Measurements from ENCODE around the gene BFAR. TPM values are rescaled to one million over a fixed set of nuclear protein-coding genes. Genes with fewer than 3 reads are reported as not detected.

The BFAR gene
- total RNA-seq, 6 experiments from 2014 or later = 60.8 to 70.2 (median 68.2) TPM

- peaks cover 24% of the 10 kb centered on the region for H3K36me3 Mint-ChIP-seq (ENCODE audit: low read depth)
- no peak overlapping the region for H3K27ac Mint-ChIP-seq
- H3K9me3 Mint-ChIP-seq = no peaks in the 10 kb centered on the region
- H3K4me1 Mint-ChIP-seq (ENCODE audit: low read depth) = no peaks in the 10 kb centered on the region
- no peak overlapping the region for H3K4me3 Mint-ChIP-seq
- DNase-seq = no peak
- no peak for TF ChIP-seq CTCF (IDR thresholded peaks at IDR 0.05)
- no peaks in the 10 kb centered on the region; the same call in 1 of the 2 replicates for H3K27me3 Mint-ChIP-seq (ENCODE audit: insufficient read depth)
Observed at GRCh38 chr16:14602443-14602963, 30.2 kb upstream of the BFAR start.

DNA sequence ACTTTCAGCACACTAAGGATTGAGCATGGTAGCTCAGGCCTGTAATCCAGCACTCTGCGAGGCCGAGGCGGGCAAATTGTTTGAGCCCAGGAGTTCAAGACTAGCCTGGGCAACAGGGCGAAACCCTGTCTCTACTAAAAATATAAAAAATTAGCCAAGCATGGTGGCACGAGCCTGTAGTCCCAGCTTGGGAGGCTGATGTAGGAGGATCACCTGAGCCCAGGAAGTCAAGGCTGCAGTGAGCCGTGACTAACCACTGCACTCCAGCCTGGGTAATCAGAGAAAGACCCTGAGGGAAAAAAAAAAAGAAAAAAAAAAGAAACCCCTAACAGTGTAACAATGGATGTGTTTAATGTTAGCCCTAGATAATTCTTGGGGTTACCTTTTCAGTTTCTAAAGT lies 26.6 kb upstream of the BFAR start:
- Mint-ChIP-seq H3K36me3 (ENCODE audit: low read depth) (peaks cover 14% of the 10 kb centered on the region), H3K27me3 (ENCODE audit: insufficient read depth) (no peaks in the 10 kb centered on the region; the same call in 1 of the 2 replicates), H3K4me1 (ENCODE audit: low read depth) (no peaks in the 10 kb centered on the region), H3K4me3 (no peak overlapping the region), H3K27ac (no peak overlapping the region), H3K9me3 (no peaks in the 10 kb centered on the region)
- TF ChIP-seq CTCF (IDR thresholded peaks at IDR 0.05) = no peak
- DNase-seq = no peak

DNA sequence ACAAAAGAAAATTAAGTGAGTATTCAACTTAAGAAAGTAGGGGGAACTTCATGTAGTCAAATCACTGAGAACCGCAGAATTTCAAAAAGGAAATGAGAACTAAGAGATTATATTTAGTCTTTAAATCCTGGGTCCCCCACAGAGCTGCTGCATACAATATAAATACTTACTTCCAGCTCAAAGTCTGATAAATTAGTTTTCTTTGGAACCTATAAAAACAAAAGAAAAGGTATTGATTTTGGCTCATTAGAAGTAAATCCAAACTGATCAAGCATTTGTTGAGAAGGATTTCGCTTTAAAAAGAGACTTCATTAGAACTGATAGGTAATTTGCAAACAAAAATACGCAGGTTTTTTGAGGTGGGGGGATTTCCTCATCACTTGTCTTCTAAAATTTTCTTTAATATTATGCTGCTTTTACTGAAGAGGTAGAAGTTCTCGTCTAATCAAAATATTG lies 24.6 kb upstream of the BFAR start:
- Mint-ChIP-seq H3K9me3 (no peaks in the 10 kb centered on the region), H3K4me1 (ENCODE audit: low read depth) (no peaks in the 10 kb centered on the region), H3K27me3 (ENCODE audit: insufficient read depth) (no peaks in the 10 kb centered on the region), H3K27ac (no peak overlapping the region), H3K36me3 (ENCODE audit: low read depth) (peaks cover 9% of the 10 kb centered on the region), H3K4me3 (no peak overlapping the region)
- no peak for TF ChIP-seq CTCF (IDR thresholded peaks at IDR 0.05)
- DNase-seq = no peak

- no peak overlapping the region for H3K4me3 Mint-ChIP-seq
- no peak for TF ChIP-seq CTCF (IDR thresholded peaks at IDR 0.05)
- no peaks in the 10 kb centered on the region for H3K4me1 Mint-ChIP-seq (ENCODE audit: low read depth)
- peaks cover 8% of the 10 kb centered on the region for H3K36me3 Mint-ChIP-seq (ENCODE audit: low read depth)
- no peaks in the 10 kb centered on the region for H3K9me3 Mint-ChIP-seq
- no peaks in the 10 kb centered on the region for H3K27me3 Mint-ChIP-seq (ENCODE audit: insufficient read depth)
- no peak for DNase-seq
- H3K27ac Mint-ChIP-seq = no peak overlapping the region
Observed at GRCh38 chr16:14608604-14609003, 24.1 kb upstream of the BFAR start.

DNA sequence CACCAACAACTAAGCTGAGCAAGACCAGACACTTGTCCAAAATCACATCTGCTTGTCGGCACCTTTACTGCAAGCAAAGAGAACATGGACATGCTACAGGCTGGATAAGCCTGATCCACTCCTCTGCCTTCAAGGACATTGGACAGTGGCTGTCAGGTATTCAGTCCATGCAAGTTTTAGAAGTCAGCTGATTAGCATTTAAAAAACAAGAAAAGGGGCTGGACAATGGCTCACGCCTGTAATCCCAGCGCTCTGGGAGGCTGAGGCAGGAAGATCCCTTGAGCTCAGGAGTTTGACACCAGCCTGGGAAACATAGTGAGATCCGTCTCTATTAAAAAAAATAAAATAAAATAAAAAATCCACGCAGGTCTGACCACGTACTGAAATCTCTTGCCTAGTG lies 23.0 kb upstream of the BFAR start:
- Mint-ChIP-seq H3K36me3 (ENCODE audit: low read depth) (peaks cover 15% of the 10 kb centered on the region), H3K27me3 (ENCODE audit: insufficient read depth) (no peaks in the 10 kb centered on the region), H3K9me3 (no peaks in the 10 kb centered on the region), H3K27ac (no peak overlapping the region), H3K4me1 (ENCODE audit: low read depth) (no peaks in the 10 kb centered on the region), H3K4me3 (no peak overlapping the region)
- TF ChIP-seq CTCF (IDR thresholded peaks at IDR 0.05) = no peak
- DNase-seq = no peak

- no peak for DNase-seq
- no peak for TF ChIP-seq CTCF (IDR thresholded peaks at IDR 0.05)
- peaks cover 22% of the 10 kb centered on the region for H3K36me3 Mint-ChIP-seq (ENCODE audit: low read depth)
- no peak overlapping the region for H3K4me3 Mint-ChIP-seq
- no peak overlapping the region for H3K27ac Mint-ChIP-seq
- H3K4me1 Mint-ChIP-seq (ENCODE audit: low read depth) = no peaks in the 10 kb centered on the region
- H3K27me3 Mint-ChIP-seq (ENCODE audit: insufficient read depth) = no peaks in the 10 kb centered on the region
- H3K9me3 Mint-ChIP-seq = no peaks in the 10 kb centered on the region
Observed at GRCh38 chr16:14611660-14612059, 21.1 kb upstream of the BFAR start.

All from HFFc6 (cell line).